K562 (cell line): ENCODE data around the gene CENPI. TPM values are rescaled to one million over a fixed set of nuclear protein-coding genes. Genes with fewer than 3 reads are reported as not detected.

Experiments
- ATAC-seq: fragments of 200-7000 bp; cut with Tn5 transposase; 3 replicates; pipeline ENCODE4 v1.9.1; 2020; ENCODE audit warnings: moderate library complexity
- BruUV-seq: library from RNA; stranded (reverse); fragments of 400-500 nt; replicated peaks from 2 replicates; lab custom pipeline; 2021; lab: Mats Ljungman, UMichigan
- CTCF ChIA-PET: fragments of 300-600 bp; formaldehyde crosslinking; extraction: SDS; loops from one replicate; lab custom pipeline; 2021; ENCODE audit warnings: low intra/inter-chr PET ratio; lab: Yijun Ruan, JAX
- POLR2A ChIA-PET: fragments of 300-600, 350-650 bp; sonication (Branson Sonifier 250); formaldehyde crosslinking; extraction: SDS; loops from one replicate; lab custom pipeline; 2021; ENCODE audit warnings: antibody characterized with exemption, inconsistent platforms; lab: Yijun Ruan, JAX
- DNase-seq, 4 experiments: peaks; one replicate each; pipeline versions ENCODE4 v3.0.0 to v3.0.0-alpha.2; 2011 to 2018; ENCODE audit warnings: low spot score in 3 of 4, mixed read lengths in 3 of 4; ENCODE audit errors: extremely low read depth in 1 of 4
- FAIRE-seq: peaks from 2 replicates; lab custom pipeline; 2011; peaks lifted over from hg19 to GRCh38; lab: Jason Lieb, UNC
- H2AFZ ChIP-seq: 2 replicates; pipeline ENCODE4 v1.6.0; 2011; ENCODE audit warnings: low read depth, low read length, control low read depth, inconsistent platforms
- H3K27ac ChIP-seq: fragments of 200-600 bp; 3 replicates; pipeline ENCODE4 v1.8.0; 2011; ENCODE audit warnings: low read depth, mild to moderate bottlenecking, control low read depth, inconsistent platforms, low read length, moderate library complexity, mixed read lengths; ENCODE audit errors: extremely low read depth
- H3K27me3 ChIP-seq, 2 experiments: fragments of 300-600 bp in 1 of 2; 2 replicates in 1 of 2; 3 replicates in 1 of 2; pipeline versions ENCODE4 v1.6.0 to v1.8.0; 2011; ENCODE audit warnings: inconsistent platforms in 2 of 2, low read length in 2 of 2, mild to moderate bottlenecking in 1 of 2, mixed read lengths in 1 of 2, moderate library complexity in 1 of 2; ENCODE audit not compliant: control insufficient read depth in 2 of 2, insufficient read depth in 2 of 2
- H3K36me3 ChIP-seq: fragments of 300-600 bp; 3 replicates; pipeline ENCODE4 v1.8.0; 2011; ENCODE audit warnings: mild to moderate bottlenecking, low read length, inconsistent platforms; ENCODE audit not compliant: control insufficient read depth, insufficient read depth
- H3K4me1 ChIP-seq, 2 experiments: fragments of 200-600 bp in 1 of 2; replicated peaks in 1 of 2; 2 replicates in 1 of 2; 3 replicates in 1 of 2; pipeline versions ENCODE4 v1.5.1 to v1.8.0; 2011; ENCODE audit warnings: inconsistent platforms in 2 of 2, low read length in 2 of 2, mild to moderate bottlenecking in 1 of 2, mixed read lengths in 1 of 2, moderate library complexity in 1 of 2; ENCODE audit not compliant: control insufficient read depth in 2 of 2, insufficient read depth in 2 of 2
- H3K4me2 ChIP-seq: 2 replicates; pipeline ENCODE4 v1.6.1; 2011; ENCODE audit warnings: low read length, control low read depth, inconsistent platforms, mixed read lengths; ENCODE audit not compliant: insufficient read depth
- H3K4me3 ChIP-seq: fragments of 200-600 bp; sonication (generic), shearing (Covaris generic); 2 replicates; pipeline ENCODE4 v1.5.1; 2016; ENCODE audit warnings: control low read depth, inconsistent platforms
- H3K79me2 ChIP-seq: fragments of 200-600 bp; 3 replicates; pipeline ENCODE4 v1.8.0; 2011; ENCODE audit warnings: low read length, inconsistent platforms; ENCODE audit not compliant: control insufficient read depth, insufficient read depth
- H3K9ac ChIP-seq, 2 experiments: 2 replicates each; pipeline versions ENCODE4 v1.6.0 to v1.6.1; 2011; ENCODE audit warnings: low read depth in 2 of 2, low read length in 2 of 2, control low read depth in 1 of 2, inconsistent platforms in 1 of 2, mild to moderate bottlenecking in 1 of 2, mixed read lengths in 1 of 2; ENCODE audit not compliant: insufficient read depth in 1 of 2
- H3K9me1 ChIP-seq: one replicate; pipeline ENCODE4 v1.6.0; 2011; ENCODE audit warnings: inconsistent platforms, mild to moderate bottlenecking, low read length, moderate library complexity; ENCODE audit not compliant: control insufficient read depth, insufficient read depth
- H3K9me3 ChIP-seq: replicated peaks from 2 replicates; pipeline ENCODE4 v1.5.1; 2011; ENCODE audit warnings: low read depth, low read length, inconsistent platforms; ENCODE audit not compliant: control insufficient read depth, insufficient read depth
- H4K20me1 ChIP-seq: replicated peaks from 2 replicates; pipeline ENCODE4 v1.6.1; 2011; ENCODE audit warnings: low read length, inconsistent platforms, mixed read lengths; ENCODE audit not compliant: control insufficient read depth, insufficient read depth
- BHLHE40 ChIP-seq: IDR thresholded peaks from 2 replicates; pipeline ENCODE4 v1.6.1; 2011; ENCODE audit warnings: low read length, improper control_type of control experiment
- CHD2 ChIP-seq: IDR thresholded peaks from 2 replicates; pipeline ENCODE4 v1.6.1; 2011; ENCODE audit warnings: low read depth, low read length
- CREB3L1 ChIP-seq: fragments of 450-650 bp; IDR thresholded peaks from 2 replicates; pipeline ENCODE4 v1.6.1; 2014; ENCODE audit warnings: low read depth, mild to moderate bottlenecking, moderate library complexity, borderline replicate concordance
- DIDO1 ChIP-seq: fragments of 450-650 bp; IDR thresholded peaks from 2 replicates; pipeline ENCODE4 v1.6.1; 2016; ENCODE audit warnings: low read depth, missing biosample characterization, missing genetic modification characterization
- EWSR1 ChIP-seq: fragments of 450-650 bp; IDR thresholded peaks from 2 replicates; pipeline ENCODE4 v1.6.1; 2018; ENCODE audit warnings: borderline replicate concordance, mild to moderate bottlenecking, low read depth, moderate library complexity; ENCODE audit not compliant: partially characterized antibody
- HCFC1 ChIP-seq: IDR thresholded peaks from 2 replicates; pipeline ENCODE4 v1.6.1; 2012; ENCODE audit warnings: low read depth, low read length, improper control_type of control experiment
- NCOR1 ChIP-seq: fragments of 450-650 bp; IDR thresholded peaks from 2 replicates; pipeline ENCODE4 v1.6.1; 2016; ENCODE audit warnings: mild to moderate bottlenecking, moderate library complexity
- RBBP5 ChIP-seq: fragments of 200-600 bp; sonication (generic); IDR thresholded peaks from 2 replicates; pipeline ENCODE4 v1.6.1; 2012; ENCODE audit warnings: borderline replicate concordance, mild to moderate bottlenecking, low read length, control low read depth, inconsistent platforms; ENCODE audit not compliant: insufficient read depth, poor library complexity, severe bottlenecking
- SIN3B ChIP-seq: fragments of 450-650 bp; IDR thresholded peaks from 2 replicates; pipeline ENCODE4 v1.6.1; 2017; ENCODE audit warnings: low read depth, mild to moderate bottlenecking, moderate library complexity
- SRSF7 ChIP-seq: fragments of 200-400 bp; formaldehyde crosslinking; optimal IDR thresholded peaks from 2 replicates; pipeline ENCODE3; 2017; ENCODE audit warnings: mild to moderate bottlenecking, low read depth, low read length
- VEZF1 ChIP-seq: fragments of 200-800 bp; sonication (Bioruptor generic); IDR thresholded peaks from 2 replicates; pipeline ENCODE4 v1.6.1; 2017; ENCODE audit warnings: missing genetic modification characterization, missing compliant biosample characterization
- ZBTB43 ChIP-seq: sonication (generic); formaldehyde crosslinking; IDR thresholded peaks from 2 replicates; pipeline ENCODE4 v1.8.0; 2023; ENCODE audit warnings: mild to moderate bottlenecking, missing genetic modification reagents
- ZNF12 ChIP-seq: sonication (generic); formaldehyde crosslinking; IDR thresholded peaks from 2 replicates; pipeline ENCODE4 v1.4.0; 2020; ENCODE audit warnings: mild to moderate bottlenecking, missing genetic modification reagents
- ZNF239 ChIP-seq: fragments of 250-450 bp; sonication (Bioruptor Pico); IDR thresholded peaks from 2 replicates; pipeline ENCODE4 v1.4.0; 2020; ENCODE audit warnings: mild to moderate bottlenecking
- ZNF311 ChIP-seq: fragments of 250-450 bp; sonication (Bioruptor Pico); IDR thresholded peaks from 2 replicates; pipeline ENCODE4 v1.4.0; 2020; ENCODE audit warnings: mild to moderate bottlenecking, moderate library complexity
- ZNF445 ChIP-seq: fragments of 250-450 bp; sonication (Bioruptor Pico); IDR thresholded peaks from 2 replicates; pipeline ENCODE4 v1.4.0; 2020; ENCODE audit warnings: low read depth, mild to moderate bottlenecking, moderate library complexity
- WGBS: fragments of 100-300 bp; shearing (Covaris generic); methylation state at CpG from one replicate; pipeline ENCODE4 v1.1.6; 2016; ENCODE audit warnings: low coverage, mixed read lengths; ENCODE audit not compliant: insufficient coverage; ENCODE audit errors: missing lambda C conversion rate; 5-methylcytosine and 5-hydroxymethylcytosine counted together
- in situ Hi-C: fragments of 300-500 bp; cut with MboI; formaldehyde crosslinking; loops from 4 replicates; pipeline ENCODE4 v1.15.0; 2018; ENCODE audit warnings: inconsistent platforms, mixed read lengths
- intact Hi-C: fragments of 100-400 bp; cut with micrococcal nuclease; formaldehyde crosslinking; loops from 2 replicates; pipeline ENCODE4 v1.14.2; 2022
- polyA plus RNA-seq, 8 experiments: library from polyadenylated mRNA; depleted of rRNA in 4 of 8; stranded (reverse) in 5 of 8; unstranded in 3 of 8; fragments of >200 nt; fragmentation: Nextera tagmentation in 2 of 8; fragmentation: Illumina TruSeq in 1 of 8; extraction: Ambion mirVana in 2 of 8; extraction: Trizol in 1 of 8; gene quantifications; 2 replicates each; pipeline versions ENCODE4 v1.2.1 to v1.2.3, GENCODE V29; 2011 to 2014; ENCODE audit warnings: inconsistent platforms in 1 of 8, missing spikeins in 1 of 8
- total RNA-seq, 7 experiments: library from RNA; depleted of rRNA in 6 of 7; stranded (reverse); fragments of >200 nt in 6 of 7; fragmentation: Illumina TruSeq in 2 of 7; extraction: Trizol in 2 of 7; gene quantifications; 2 replicates each; pipeline versions ENCODE4 v1.2.1 to v1.2.3, GENCODE V29; 2011 to 2021; ENCODE audit warnings: low replicate concordance in 1 of 7

The CENPI gene
- total and polyA plus RNA-seq, 9 of the 15 experiments (the other 6 are each of a cell fraction or from before 2014, with no cell fraction given): 6.6 to 23.5 (median 14.9) TPM

- TF ChIP-seq VEZF1 (CRISPR knock-in tag) (no peak), EWSR1 (no peak)
- TF ChIP-seq, all 486 proteins: peak for 0
These were observed 19.7 kb downstream of the CENPI start (continued) for GRCh38 chrX:101117701-101118100.

GRCh38 chrX:101136235-101136634 is 38.2 kb downstream of the CENPI start:
- Histone ChIP-seq H4K20me1 (no peaks in the 10 kb centered on the region), H3K4me3 (no peak overlapping the region), H2AFZ (no peak overlapping the region), H3K9me1 (no peaks in the 10 kb centered on the region), H3K27ac (no peak overlapping the region), H3K79me2 (no peaks in the 10 kb centered on the region), H3K4me2 (no peak overlapping the region), H3K9me3 (no peaks in the 10 kb centered on the region), H3K36me3 (peaks cover 26% of the 10 kb centered on the region; the same call in 1 of the 3 replicates), H3K9ac (no peak overlapping the region), H3K4me1 (no peaks in the 10 kb centered on the region), H3K27me3 (no peaks in the 10 kb centered on the region)
- 36% methylated on average over 2 of the region's 2 CpGs for WGBS
- CTCF ChIA-PET: no interaction called here
- DNase-seq: no peak
- in situ Hi-C loops: no loop called here
- no peak for ATAC-seq
- no peak for FAIRE-seq
- POLR2A ChIA-PET: interaction anchor here (1.2 to 1.3 kb wide), 2 partner anchors 13 to 38 kb away, joined by 3 read pairs; partner anchors contain the start of gene CENPI
- no TSS peak for BruUV-seq
- intact Hi-C loops: no loop called here
- TF ChIP-seq CHD2 (no peak), ZBTB43 (CRISPR knock-in tag) (no peak), ZNF311 (CRISPR knock-in tag) (no peak), ZNF239 (CRISPR knock-in tag) (no peak), HCFC1 (no peak), SRSF7 (no peak), RBBP5 (no peak), NCOR1 (no peak), CREB3L1 (no peak), BHLHE40 (no peak), DIDO1 (tag) (no peak), ZNF445 (CRISPR knock-in tag) (no peak), SIN3B (no peak), ZNF12 (CRISPR knock-in tag) (no peak)
